Naive B cell (primary cell): ENCODE data around the gene OSBPL1A. TPM values are rescaled to one million over a fixed set of nuclear protein-coding genes. Genes with fewer than 3 reads are reported as not detected.
"Not testable (repeated sequence)": the region's sequence is repeated elsewhere in the genome, so short reads cannot be mapped to it uniquely, and the experiment has no call there.

Experiments
- ATAC-seq, 2 donors: fragments of 150-1000 bp; cut with Tn5 transposase; 2 replicates each; pipeline ENCODE4 v1.10.0; 2021; ENCODE audit warnings: low read depth in 2 of 2, mild to moderate bottlenecking in 2 of 2, moderate library complexity in 2 of 2
- DNase-seq: peaks from one replicate; pipeline ENCODE4 v3.0.0; 2022
- H3K27ac Mint-ChIP-seq, 6 donors: one replicate each; pipeline ENCODE4 v1.8.0; 2020 to 2022; ENCODE audit warnings: mild to moderate bottlenecking in 6 of 6, mixed read lengths in 6 of 6, moderate library complexity in 5 of 6, inconsistent platforms in 2 of 6
- H3K27me3 Mint-ChIP-seq, 3 donors: one replicate each; pipeline ENCODE4 v1.8.0; 2021 to 2022; ENCODE audit warnings: mixed read lengths in 3 of 3, mild to moderate bottlenecking in 1 of 3
- H3K36me3 Mint-ChIP-seq, 2 donors: one replicate each; pipeline ENCODE4 v1.8.0; 2020 to 2022; ENCODE audit warnings: mixed read lengths in 2 of 2, inconsistent platforms in 1 of 2, mild to moderate bottlenecking in 1 of 2
- H3K4me1 Mint-ChIP-seq, 3 donors: one replicate each; pipeline ENCODE4 v1.8.0; 2020 to 2022; ENCODE audit warnings: mixed read lengths in 3 of 3, inconsistent platforms in 1 of 3, mild to moderate bottlenecking in 1 of 3, moderate library complexity in 1 of 3
- H3K4me3 Mint-ChIP-seq, 8 donors: one replicate each; pipeline ENCODE4 v1.8.0; 2020 to 2022; ENCODE audit warnings: mild to moderate bottlenecking in 8 of 8, mixed read lengths in 8 of 8, moderate library complexity in 8 of 8, inconsistent platforms in 2 of 8
- H3K9me3 Mint-ChIP-seq, 7 donors: one replicate each; pipeline ENCODE4 v1.8.0; 2020 to 2022; ENCODE audit warnings: mixed read lengths in 7 of 7, mild to moderate bottlenecking in 5 of 7, inconsistent platforms in 2 of 7, moderate library complexity in 1 of 7
- polyA plus RNA-seq, 6 donors: library from polyadenylated mRNA; unstranded; fragments of 300-500 nt; fragmentation: Illumina TruSeq; gene quantifications; one replicate each; pipeline ENCODE4 v1.2.3, GENCODE V29; 2021; ENCODE audit warnings: low read depth in 6 of 6

The OSBPL1A gene
- polyA plus RNA-seq, 6 donors from 2014 or later, result 1.8 to 4.4 (median 3.6) TPM; not detected in 1

- not testable (repeated sequence) for H3K36me3 Mint-ChIP-seq, H3K27me3 Mint-ChIP-seq, H3K4me1 Mint-ChIP-seq, H3K9me3 Mint-ChIP-seq, H3K27ac Mint-ChIP-seq
- ATAC-seq (peak; percentile 57 to 60), DNase-seq (peak; percentile 40)
- peak overlapping the region in 1 of 8 donors; percentile 15 for H3K4me3 Mint-ChIP-seq
These were observed 37.7 kb downstream of the OSBPL1A start for GRCh38 chr18:24359787-24360530.

GRCh38 chr18:24354278-24354677 is 43.3 kb downstream of the OSBPL1A start:
- DNase-seq (no peak), ATAC-seq (no peak)
- no peaks in the 10 kb centered on the region for H3K4me1 Mint-ChIP-seq
- H3K4me3 Mint-ChIP-seq, result no peak overlapping the region
- H3K9me3 Mint-ChIP-seq, result peaks cover 0 to 6% (median 3%) of the 10 kb centered on the region in 7 donors
- H3K27ac Mint-ChIP-seq, result peak overlapping the region in 1 of 6 donors; percentile 9
- H3K27me3 Mint-ChIP-seq, result no peaks in the 10 kb centered on the region
- no peaks in the 10 kb centered on the region for H3K36me3 Mint-ChIP-seq

- Mint-ChIP-seq H3K9me3 (peaks cover 0 to 3% (median 0%) of the 10 kb centered on the region in 7 donors), H3K4me3 (no peak overlapping the region), H3K4me1 (no peaks in the 10 kb centered on the region), H3K27me3 (no peaks in the 10 kb centered on the region), H3K36me3 (peaks cover 0 to 4% of the 10 kb centered on the region in 2 donors), H3K27ac (no peak overlapping the region)
- DNase-seq (no peak), ATAC-seq (no peak)
These were observed 51.4 kb downstream of the OSBPL1A start for GRCh38 chr18:24346254-24346653.

GRCh38 chr18:24344509-24344908 is 53.1 kb downstream of the OSBPL1A start:
- Mint-ChIP-seq H3K36me3 (peaks cover 0 to 4% of the 10 kb centered on the region in 2 donors), H3K4me3 (no peak overlapping the region), H3K27ac (no peak overlapping the region), H3K9me3 (no peaks in the 10 kb centered on the region), H3K4me1 (no peaks in the 10 kb centered on the region), H3K27me3 (no peaks in the 10 kb centered on the region)
- ATAC-seq, result no peak
- DNase-seq, result no peak

- Mint-ChIP-seq H3K27ac (no peak overlapping the region), H3K27me3 (no peaks in the 10 kb centered on the region), H3K36me3 (peaks cover 0 to 4% of the 10 kb centered on the region in 2 donors), H3K4me3 (no peak overlapping the region), H3K9me3 (no peaks in the 10 kb centered on the region), H3K4me1 (no peaks in the 10 kb centered on the region)
- ATAC-seq (no peak), DNase-seq (no peak)
These were observed 55.3 kb downstream of the OSBPL1A start for GRCh38 chr18:24342347-24342746.

- no peak overlapping the region for H3K4me3 Mint-ChIP-seq
- no peaks in the 10 kb centered on the region for H3K4me1 Mint-ChIP-seq
These were observed 56.3 kb downstream of the OSBPL1A start for GRCh38 chr18:24341361-24341760.

GRCh38 chr18:24333084-24333483 is 64.5 kb downstream of the OSBPL1A start:
- Mint-ChIP-seq H3K4me3 (no peak overlapping the region), H3K27ac (no peak overlapping the region), H3K27me3 (no peaks in the 10 kb centered on the region), H3K36me3 (no peaks in the 10 kb centered on the region), H3K9me3 (peaks cover 0 to 7% (median 4%) of the 10 kb centered on the region in 7 donors), H3K4me1 (peaks cover 0 to 9% (median 5%) of the 10 kb centered on the region in 3 donors)
- DNase-seq, result no peak
- ATAC-seq, result no peak

More at GRCh38 chr18:24341361-24341760, 56.3 kb downstream of the OSBPL1A start:
- no peak for DNase-seq
- Mint-ChIP-seq H3K27ac (no peak overlapping the region), H3K27me3 (no peaks in the 10 kb centered on the region), H3K36me3 (peaks cover 0 to 4% of the 10 kb centered on the region in 2 donors), H3K9me3 (no peaks in the 10 kb centered on the region)
- no peak for ATAC-seq

- H3K9me3 Mint-ChIP-seq, result no peaks in the 10 kb centered on the region
- ATAC-seq (no peak), DNase-seq (no peak)
- no peaks in the 10 kb centered on the region for H3K27me3 Mint-ChIP-seq
- peaks cover 0 to 5% (median 0%) of the 10 kb centered on the region in 3 donors for H3K4me1 Mint-ChIP-seq
- no peak overlapping the region for H3K4me3 Mint-ChIP-seq
- H3K27ac Mint-ChIP-seq, result no peak overlapping the region
- H3K36me3 Mint-ChIP-seq, result no peaks in the 10 kb centered on the region
These were observed 71.4 kb downstream of the OSBPL1A start for GRCh38 chr18:24326211-24326610.

- H3K36me3 Mint-ChIP-seq, result no peaks in the 10 kb centered on the region
- no peaks in the 10 kb centered on the region for H3K4me1 Mint-ChIP-seq
- no peaks in the 10 kb centered on the region for H3K27me3 Mint-ChIP-seq
- H3K4me3 Mint-ChIP-seq, result no peak overlapping the region
- H3K27ac Mint-ChIP-seq, result no peak overlapping the region
- H3K9me3 Mint-ChIP-seq, result no peaks in the 10 kb centered on the region
- DNase-seq (no peak), ATAC-seq (no peak)
These were observed 75.0 kb downstream of the OSBPL1A start for GRCh38 chr18:24322584-24323136.

- Mint-ChIP-seq H3K27me3 (no peaks in the 10 kb centered on the region), H3K27ac (no peak overlapping the region)
These were observed 76.6 kb downstream of the OSBPL1A start for GRCh38 chr18:24321071-24321470.

GRCh38 chr18:24319757-24320156 is 77.9 kb downstream of the OSBPL1A start:
- Mint-ChIP-seq H3K27ac (no peak overlapping the region), H3K4me1 (no peaks in the 10 kb centered on the region), H3K4me3 (no peak overlapping the region), H3K36me3 (no peaks in the 10 kb centered on the region), H3K9me3 (no peaks in the 10 kb centered on the region), H3K27me3 (no peaks in the 10 kb centered on the region)
- ATAC-seq, result no peak
- DNase-seq, result no peak

More at GRCh38 chr18:24321071-24321470, 76.6 kb downstream of the OSBPL1A start:
- Mint-ChIP-seq H3K4me3 (no peak overlapping the region), H3K9me3 (no peaks in the 10 kb centered on the region), H3K4me1 (no peaks in the 10 kb centered on the region), H3K36me3 (no peaks in the 10 kb centered on the region)
- ATAC-seq (no peak), DNase-seq (no peak)

- Mint-ChIP-seq H3K27me3 (no peaks in the 10 kb centered on the region), H3K4me1 (no peaks in the 10 kb centered on the region), H3K4me3 (no peak overlapping the region), H3K9me3 (no peaks in the 10 kb centered on the region), H3K27ac (no peak overlapping the region), H3K36me3 (no peaks in the 10 kb centered on the region)
- DNase-seq (no peak), ATAC-seq (no peak)
These were observed 80.3 kb downstream of the OSBPL1A start for GRCh38 chr18:24317370-24317769.

- no peaks in the 10 kb centered on the region for H3K9me3 Mint-ChIP-seq
These were observed 82.5 kb downstream of the OSBPL1A start for GRCh38 chr18:24315170-24315569.

GRCh38 chr18:24306201-24306600 is 91.4 kb downstream of the OSBPL1A start:
- no peak for ATAC-seq

More at GRCh38 chr18:24315170-24315569, 82.5 kb downstream of the OSBPL1A start:
- no peaks in the 10 kb centered on the region for H3K36me3 Mint-ChIP-seq
- H3K4me1 Mint-ChIP-seq, result no peaks in the 10 kb centered on the region
- no peak overlapping the region for H3K4me3 Mint-ChIP-seq
- DNase-seq, result no peak
- ATAC-seq, result no peak
- no peaks in the 10 kb centered on the region for H3K27me3 Mint-ChIP-seq
- H3K27ac Mint-ChIP-seq, result no peak overlapping the region

More at GRCh38 chr18:24306201-24306600, 91.4 kb downstream of the OSBPL1A start:
- no peak overlapping the region for H3K27ac Mint-ChIP-seq
- H3K27me3 Mint-ChIP-seq, result no peaks in the 10 kb centered on the region
- peaks cover 0 to 13% (median 4%) of the 10 kb centered on the region in 7 donors for H3K9me3 Mint-ChIP-seq
- H3K4me3 Mint-ChIP-seq, result no peak overlapping the region
- no peaks in the 10 kb centered on the region for H3K4me1 Mint-ChIP-seq
- peaks cover 0 to 12% of the 10 kb centered on the region in 2 donors for H3K36me3 Mint-ChIP-seq
- no peak for DNase-seq
